T-helper 9 cell (primary cell): ENCODE measurements around the gene CYB5A.
"Not testable (repeated sequence)": the region's sequence is repeated elsewhere in the genome, so short reads cannot be mapped to it uniquely, and the experiment has no call there.

Source experiments
- DNase-seq: peaks from one replicate; pipeline ENCODE4 v3.0.0-alpha.2; 2020

CYB5A gene

DNA sequence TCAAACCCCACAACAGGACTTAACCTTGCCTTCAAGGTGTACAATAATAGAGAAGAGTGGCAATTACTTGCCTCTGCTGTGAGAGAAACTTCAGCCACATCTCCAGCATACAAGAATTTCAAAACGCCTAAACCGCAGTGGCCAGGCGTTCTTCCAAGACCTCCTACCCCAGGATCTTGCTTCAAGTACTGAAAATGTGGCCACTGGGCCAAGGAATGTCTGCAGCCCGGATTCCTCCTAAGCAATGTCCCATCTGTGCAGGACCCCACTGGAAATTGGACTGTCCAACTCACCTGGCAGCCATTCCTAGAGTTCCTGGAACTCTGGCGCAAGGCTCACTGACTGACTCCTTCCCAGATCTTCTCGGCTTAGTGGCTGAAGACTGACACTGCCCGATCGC lies 2.8 kb upstream of the CYB5A start:
- no peak for DNase-seq

DNA sequence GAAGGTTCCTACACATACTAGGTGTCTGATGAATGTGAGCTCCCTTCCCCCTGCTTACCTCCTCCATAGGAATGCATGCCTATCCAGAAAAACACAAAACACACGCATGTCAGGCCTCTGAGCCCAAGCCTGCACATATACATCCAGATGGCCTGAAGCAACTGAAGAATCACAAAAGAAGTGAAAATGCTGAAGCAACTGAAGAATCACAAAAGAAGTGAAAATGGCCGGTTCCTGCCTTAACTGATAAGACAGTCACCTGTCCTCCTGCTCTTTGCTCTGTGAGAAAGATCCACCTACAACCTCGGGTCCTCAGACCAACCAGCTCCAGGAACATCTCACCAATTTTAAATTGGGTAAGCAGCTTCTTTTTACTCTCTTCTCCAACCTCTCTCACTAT lies 1.2 kb upstream of the CYB5A start:
- DNase-seq = not testable (repeated sequence)

DNA sequence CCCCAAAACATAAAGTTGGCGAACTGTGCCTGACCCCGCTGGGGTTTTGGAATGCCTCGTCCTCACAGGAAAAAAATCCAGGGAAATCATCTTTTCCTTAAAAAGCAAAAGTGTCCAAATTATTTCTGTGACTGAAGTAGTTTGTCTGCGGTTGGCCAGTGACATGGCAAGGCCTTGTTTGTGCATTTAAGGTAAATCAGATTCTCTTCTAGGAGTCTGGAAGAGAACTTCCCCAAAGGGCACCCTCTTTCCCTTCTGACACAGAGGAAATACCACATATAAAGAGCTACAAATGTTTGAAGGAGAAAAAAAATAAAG lies 737 bp upstream of the CYB5A start:
- no peak for DNase-seq

DNA sequence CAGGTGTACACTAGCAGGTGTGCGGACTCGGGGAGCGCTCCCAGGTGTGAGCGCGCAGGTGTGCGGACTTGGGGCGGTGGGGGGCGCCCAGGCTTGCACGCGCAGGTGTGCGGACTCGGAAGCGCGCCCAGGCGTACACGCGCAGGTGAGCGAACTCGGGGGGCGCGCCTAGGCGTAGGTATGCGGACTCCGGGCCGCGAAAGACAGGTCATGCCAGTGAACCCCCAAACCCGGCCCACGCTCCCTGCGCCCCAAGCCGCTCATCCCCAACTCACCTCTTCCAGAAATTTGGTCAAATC lies 342 bp downstream of the CYB5A start:
- no peak for DNase-seq

GRCh38 chr18:74290794-74291471 lies 830 bp downstream of the CYB5A start:
- DNase-seq = no peak

- no peak for DNase-seq
These were observed 1.7 kb downstream of the CYB5A start for GRCh38 chr18:74290021-74290420.

DNA sequence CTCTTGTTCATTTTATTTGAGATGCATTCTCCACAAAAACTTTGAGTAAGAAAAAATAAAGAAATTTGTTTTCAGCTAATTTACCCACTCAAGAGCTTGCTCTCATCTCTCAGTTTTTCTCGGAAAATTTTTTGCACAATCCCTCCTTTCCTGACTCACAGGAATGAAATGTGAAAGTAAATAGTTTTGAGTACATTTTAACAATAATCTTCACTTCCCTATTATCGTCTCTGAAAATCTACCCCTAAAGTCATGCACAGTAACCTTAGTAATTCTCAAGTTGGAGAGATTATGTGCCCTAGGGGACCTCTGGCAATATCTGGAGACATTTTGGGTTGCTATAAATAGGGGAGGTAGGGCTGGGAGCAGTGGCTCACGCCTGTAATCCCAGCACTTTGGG lies 2.6 kb downstream of the CYB5A start:
- DNase-seq = no peak

DNA sequence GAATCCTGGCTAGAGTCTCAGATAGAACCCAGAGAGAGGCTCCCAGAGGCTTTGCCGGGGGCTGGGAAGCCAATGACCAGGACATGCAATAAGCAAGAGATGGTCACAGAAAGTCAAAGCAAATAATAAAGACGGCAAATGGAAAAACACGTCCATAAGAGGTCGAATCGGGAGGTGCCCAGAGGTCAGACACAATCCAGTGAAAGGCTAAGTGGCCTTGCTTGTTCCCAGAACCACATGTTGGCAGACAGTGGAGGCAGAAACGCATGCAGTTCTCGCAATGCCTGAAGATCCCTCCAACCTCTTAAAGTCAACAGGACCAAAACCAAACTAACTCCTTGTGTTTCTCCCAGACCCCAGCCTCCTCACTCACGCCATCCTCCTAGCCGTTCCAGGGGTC lies 3.0 kb downstream of the CYB5A start:
- no peak for DNase-seq

DNA sequence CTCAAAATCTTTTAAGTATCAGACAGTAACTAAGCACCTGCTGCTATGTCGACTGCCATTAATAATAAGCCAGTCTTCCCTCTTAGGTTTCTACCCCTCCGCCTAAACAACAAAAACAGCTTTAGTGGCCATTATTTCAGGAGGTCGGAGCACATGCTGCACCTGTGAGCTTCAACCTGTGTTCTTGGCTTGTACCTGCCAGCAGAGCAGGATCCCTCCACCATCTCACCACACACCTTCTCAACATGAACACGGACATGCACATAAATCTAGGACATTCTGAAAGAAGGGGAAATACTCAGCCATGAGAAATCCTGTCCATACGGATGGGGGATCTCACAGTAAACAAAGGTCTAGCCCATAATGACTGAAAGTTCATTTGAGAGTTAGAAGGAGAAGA lies 3.7 kb downstream of the CYB5A start:
- no peak for DNase-seq

DNA sequence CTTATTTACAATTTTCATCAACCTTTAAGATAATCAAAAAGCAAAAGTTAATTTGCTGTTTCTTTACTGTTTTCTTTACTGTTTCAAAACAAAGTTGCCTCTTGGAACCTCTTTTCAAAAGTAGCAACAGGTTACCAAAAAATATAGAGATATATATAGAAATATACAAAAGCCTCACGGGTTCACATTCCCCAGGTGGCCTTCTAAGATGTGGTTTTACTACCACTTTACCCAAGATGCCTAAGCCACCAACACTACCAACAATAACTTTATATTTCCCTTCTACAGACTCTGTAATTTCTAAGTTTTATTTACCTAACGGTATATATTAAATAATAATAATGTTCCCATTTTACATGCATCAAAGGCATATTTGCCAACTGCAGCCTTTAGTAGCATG lies 4.9 kb downstream of the CYB5A start:
- no peak for DNase-seq

- no peak for DNase-seq
These were observed 5.5 kb downstream of the CYB5A start for GRCh38 chr18:74286106-74286855.

DNA sequence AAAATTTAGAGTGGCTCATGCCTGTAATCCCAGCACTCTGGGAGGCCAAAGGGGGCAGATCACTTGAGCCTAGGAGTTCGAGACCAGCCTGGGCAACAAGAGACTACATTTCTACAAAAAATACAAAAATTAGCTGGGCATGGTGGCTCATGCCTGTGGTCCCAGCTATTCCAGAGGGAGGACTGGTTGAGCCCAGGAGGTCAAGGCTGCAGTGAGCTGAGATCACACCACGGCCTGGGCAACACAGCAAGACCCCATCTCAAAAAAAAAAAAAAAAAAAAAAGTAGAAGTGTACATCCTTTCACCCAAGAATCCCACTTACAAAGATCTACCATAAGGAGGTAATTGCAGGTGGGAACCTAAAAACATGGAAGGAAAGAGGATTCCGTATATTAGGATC lies 6.2 kb downstream of the CYB5A start:
- DNase-seq = not testable (repeated sequence)

GRCh38 chr18:74284980-74285355 lies 6.8 kb downstream of the CYB5A start:
- DNase-seq = no peak

- no peak for DNase-seq
These were observed 7.4 kb downstream of the CYB5A start for GRCh38 chr18:74284191-74284979.

DNA sequence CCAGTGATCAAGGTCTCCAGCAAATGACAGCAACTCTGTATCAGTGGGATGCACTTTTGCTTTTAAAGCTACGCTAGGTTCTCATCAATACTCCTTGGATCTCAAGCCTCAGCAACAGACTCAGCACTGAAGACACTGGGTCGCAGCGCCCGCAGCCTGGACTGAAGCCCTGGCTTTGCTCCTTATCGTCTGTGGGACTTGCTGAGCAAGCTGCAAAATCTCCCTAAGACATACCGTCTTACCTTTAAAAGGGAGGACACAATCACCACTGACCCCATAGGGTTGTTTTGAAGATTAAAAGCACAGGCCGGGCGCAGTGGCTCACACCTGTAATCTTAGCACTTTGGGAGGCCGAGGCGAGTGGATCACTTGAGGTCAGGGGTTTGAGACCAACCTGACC lies 8.1 kb downstream of the CYB5A start:
- no peak for DNase-seq

GRCh38 chr18:74282755-74283554 lies 8.8 kb downstream of the CYB5A start:
- no peak for DNase-seq

- no peak for DNase-seq
These were observed 9.6 kb downstream of the CYB5A start for GRCh38 chr18:74281980-74282754.

DNA sequence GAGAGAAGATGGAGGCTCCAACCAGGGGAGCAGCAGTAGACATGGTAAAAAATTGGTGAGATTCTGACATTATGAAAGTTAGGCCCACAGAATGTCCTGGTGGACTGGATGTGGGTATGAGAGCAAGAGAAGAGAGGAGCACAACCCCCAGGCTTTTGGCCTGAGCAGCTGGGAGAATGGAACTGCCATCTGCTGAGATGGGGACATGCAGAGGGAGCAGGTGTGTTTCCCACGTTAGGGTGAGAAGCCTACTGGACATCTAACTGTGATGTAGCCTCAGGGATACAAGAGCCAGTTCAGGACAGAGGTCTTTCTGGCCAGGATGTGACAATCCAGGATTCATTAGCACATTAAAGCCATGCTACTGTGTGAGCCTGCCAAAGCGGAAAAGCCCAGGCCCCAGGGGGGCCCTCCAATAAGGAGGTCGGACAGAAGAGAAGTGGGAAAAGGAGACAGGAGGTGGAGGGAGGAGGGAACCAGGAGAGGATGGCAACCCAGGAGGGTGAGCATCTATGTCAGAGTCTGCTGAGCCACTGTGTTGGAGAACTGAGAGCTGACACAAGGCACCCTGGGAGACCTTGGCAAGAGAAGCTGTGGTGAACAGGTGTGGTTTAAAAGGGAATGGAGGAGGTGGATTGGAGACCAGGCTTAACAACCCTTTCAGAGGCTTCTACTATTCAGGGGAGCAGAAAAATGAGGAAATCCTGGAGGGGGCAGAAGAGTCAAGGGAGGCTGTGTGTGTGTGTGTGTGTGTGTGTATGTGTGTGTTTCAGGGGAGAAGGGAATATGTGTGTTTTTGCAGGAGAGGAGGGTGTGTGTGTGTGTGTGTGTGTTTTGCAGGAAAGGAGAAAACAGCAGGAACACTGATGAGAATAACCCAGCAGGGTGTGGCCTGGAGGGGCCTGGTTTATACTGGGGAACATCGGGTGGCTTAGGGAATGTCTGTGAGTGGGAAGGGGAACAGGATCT lies 10.5 kb downstream of the CYB5A start:
- DNase-seq = no peak

GRCh38 chr18:74278983-74279382 lies 12.8 kb downstream of the CYB5A start:
- no peak for DNase-seq

DNA sequence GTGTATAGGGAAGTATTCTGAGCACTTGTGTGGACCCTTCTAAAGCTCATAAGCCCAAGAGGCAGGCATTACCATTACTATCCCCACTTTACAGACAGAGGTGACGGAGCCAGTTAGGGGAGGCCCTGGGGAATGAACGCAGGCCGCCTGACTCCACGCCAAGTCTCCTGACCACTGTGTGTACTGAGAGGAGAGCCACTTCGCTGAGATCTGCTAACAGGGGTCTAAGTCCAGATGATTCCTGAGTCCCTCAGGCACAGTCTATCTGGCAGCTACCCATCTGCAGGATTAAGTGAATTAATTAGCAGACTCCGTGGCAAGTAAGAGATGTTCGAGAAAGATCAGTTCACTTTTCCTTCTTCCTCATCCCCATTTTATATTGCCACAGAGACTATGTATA lies 13.7 kb downstream of the CYB5A start:
- DNase-seq = no peak

GRCh38 chr18:74277296-74277695 lies 14.5 kb downstream of the CYB5A start:
- no peak for DNase-seq
